ENCODE results near the gene EZH1.
"Not testable (repeated sequence)": the region's sequence is repeated elsewhere in the genome, so short reads cannot be mapped to it uniquely, and the experiment has no call there.

EZH1 gene

GRCh38 chr17:42772945-42773289 lies 28.1 kb upstream of the EZH1 start:
- no peak for DNase-seq (ENCODE audit: low read depth in 2 of 2)

- DNase-seq (ENCODE audit: low read depth in 2 of 2), result not testable (repeated sequence)
These were observed 25.1 kb upstream of the EZH1 start for GRCh38 chr17:42769964-42770363.

- DNase-seq (ENCODE audit: low read depth in 2 of 2), result not testable (repeated sequence)
These were observed 23.2 kb upstream of the EZH1 start for GRCh38 chr17:42768006-42768405.

- no peak for DNase-seq (ENCODE audit: low read depth in 2 of 2)
These were observed 22.7 kb upstream of the EZH1 start for GRCh38 chr17:42767512-42767911.

DNA sequence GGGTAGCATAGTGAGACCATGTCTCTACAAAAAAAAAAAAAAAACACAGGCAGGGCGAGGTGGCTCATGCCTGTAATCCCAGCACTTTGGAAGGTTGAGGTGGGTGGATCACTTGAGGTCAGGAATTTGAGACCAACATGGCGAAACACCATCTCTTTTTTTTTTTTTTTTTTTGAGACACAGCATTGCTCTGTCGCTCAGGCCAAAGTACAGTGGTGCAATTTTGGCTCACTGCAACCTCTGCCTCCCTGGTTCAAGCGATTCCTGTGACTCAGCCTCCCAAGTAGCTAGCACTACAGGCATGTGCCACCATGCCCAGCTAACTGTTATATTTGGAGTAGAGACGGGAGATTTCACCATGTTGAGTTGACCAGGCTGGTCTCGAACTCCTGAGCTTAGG lies 21.3 kb upstream of the EZH1 start:
- no peak for DNase-seq (ENCODE audit: low read depth in 2 of 2)

DNA sequence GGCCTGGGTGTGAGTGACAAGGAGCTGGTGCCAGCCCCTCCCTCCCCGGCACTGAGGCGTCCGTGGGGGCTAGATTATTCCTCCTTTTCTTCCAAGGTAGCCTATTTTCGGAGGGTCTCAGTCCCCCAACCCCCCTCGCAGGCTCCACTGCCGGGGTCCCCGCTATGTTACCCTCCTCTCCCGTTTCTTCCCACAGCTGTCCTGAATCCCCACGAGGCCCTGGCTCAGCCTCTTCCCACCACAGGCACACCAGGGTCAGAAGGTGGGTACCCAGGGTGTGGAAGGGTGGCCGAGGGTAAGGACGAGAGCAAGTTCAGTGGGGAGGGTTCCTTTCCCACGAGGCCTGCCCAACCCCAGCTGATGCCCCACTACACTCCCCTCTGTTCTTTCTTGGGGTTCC lies 16.8 kb upstream of the EZH1 start:
- DNase-seq (ENCODE audit: low read depth in 2 of 2), result no peak

GRCh38 chr17:42760652-42761581 lies 16.1 kb upstream of the EZH1 start, which contains the start of gene RAMP2:
TSS of gene RAMP2 (plus strand) at chr17:42761227. CDS start at chr17:42761262, 35 bp downstream.
- DNase-seq (ENCODE audit: low read depth in 2 of 2), result no peak

DNA sequence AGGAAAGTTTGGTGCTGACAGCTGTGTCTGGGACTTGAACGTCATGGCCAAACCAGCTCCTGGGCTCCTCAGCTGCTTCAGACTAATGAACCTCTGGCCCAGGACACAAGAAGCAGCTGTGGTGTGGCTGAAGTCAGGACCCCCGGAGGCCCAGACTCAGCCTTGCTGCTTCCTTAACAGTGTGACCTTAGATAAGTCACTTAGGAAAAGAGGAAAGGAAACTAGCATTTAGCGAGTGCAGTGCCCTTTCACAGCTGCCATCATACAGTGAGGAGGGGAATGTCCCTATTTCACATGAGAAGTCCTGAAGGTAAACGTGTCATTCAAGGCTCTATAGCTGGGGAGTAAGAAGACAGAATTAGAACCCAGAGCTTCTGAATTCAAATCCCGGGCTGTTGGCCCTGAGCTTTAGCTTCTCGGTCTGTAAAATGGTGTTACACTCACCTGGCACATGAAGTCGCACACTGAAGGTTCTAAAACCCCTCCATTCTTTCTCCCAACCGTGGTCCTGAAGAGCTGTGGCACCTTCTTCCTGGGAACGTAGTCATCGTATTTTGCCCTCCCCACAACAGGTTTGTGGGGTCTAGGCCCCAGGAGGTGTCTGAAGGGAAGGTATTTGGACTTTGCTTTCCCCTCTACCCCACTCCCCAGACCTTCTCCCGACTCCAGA lies 15.3 kb upstream of the EZH1 start:
- no peak for DNase-seq (ENCODE audit: low read depth in 2 of 2)

- no peak for DNase-seq (ENCODE audit: low read depth in 2 of 2)
These were observed 9.9 kb upstream of the EZH1 start for GRCh38 chr17:42754782-42755181.

DNA sequence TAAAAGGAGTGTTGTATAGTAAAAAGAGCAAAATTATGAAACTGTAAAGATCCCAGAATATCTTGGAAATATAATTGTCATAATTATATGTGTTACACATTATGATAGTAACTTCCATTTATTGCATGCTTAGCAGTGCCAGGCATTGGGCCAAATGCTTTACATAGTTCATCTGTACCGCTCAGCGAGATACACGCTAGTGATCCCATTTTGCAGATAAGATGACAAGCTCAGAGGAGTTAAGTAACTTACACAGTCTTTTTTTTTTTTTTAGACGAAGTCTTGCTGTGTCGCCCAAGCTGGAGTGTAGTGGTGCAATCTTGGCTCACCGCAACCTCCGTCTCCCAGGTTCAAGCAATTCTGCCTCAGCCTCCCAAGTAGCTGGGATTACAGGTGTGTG lies 6.8 kb upstream of the EZH1 start:
- no peak for DNase-seq (ENCODE audit: low read depth in 2 of 2)

GRCh38 chr17:42750739-42751344 lies 6.0 kb upstream of the EZH1 start:
- no peak for DNase-seq (ENCODE audit: low read depth in 2 of 2)

GRCh38 chr17:42748908-42749798 lies 4.3 kb upstream of the EZH1 start:
- no peak for DNase-seq (ENCODE audit: low read depth in 2 of 2)

DNA sequence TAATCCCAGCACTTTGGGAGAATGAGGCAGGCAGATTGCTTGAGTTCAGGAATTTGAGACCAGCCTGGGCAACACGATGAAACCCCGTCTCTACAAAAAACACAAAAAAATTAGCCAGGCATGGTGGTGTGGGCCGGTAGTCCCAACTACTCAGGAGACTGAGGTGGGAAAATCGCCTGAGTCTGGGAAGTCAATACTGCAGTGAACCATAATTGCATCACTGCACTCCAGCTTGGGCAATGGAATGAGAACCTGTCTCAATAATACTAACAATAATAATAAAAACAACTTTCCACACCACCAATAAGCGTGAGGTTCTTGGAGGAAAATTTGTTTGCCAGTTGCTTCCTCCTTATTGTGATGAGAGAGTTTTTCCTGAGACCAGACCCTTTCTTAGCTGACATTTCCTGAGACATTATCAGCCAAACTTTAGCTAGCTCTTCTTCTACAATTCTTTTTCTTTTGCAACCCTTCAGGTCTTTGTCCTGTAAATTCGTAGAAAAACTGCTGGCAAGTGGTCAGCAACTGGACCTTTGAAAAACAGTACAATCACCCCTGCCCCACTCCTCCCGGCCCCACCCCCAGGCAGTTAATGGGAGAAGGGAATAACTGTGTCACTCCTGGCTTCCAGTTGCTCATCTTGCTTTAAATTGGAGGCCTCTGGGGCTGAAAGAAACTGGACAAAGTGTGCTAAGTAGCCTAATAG lies 3.5 kb upstream of the EZH1 start:
- no peak for DNase-seq (ENCODE audit: low read depth in 2 of 2)

DNA sequence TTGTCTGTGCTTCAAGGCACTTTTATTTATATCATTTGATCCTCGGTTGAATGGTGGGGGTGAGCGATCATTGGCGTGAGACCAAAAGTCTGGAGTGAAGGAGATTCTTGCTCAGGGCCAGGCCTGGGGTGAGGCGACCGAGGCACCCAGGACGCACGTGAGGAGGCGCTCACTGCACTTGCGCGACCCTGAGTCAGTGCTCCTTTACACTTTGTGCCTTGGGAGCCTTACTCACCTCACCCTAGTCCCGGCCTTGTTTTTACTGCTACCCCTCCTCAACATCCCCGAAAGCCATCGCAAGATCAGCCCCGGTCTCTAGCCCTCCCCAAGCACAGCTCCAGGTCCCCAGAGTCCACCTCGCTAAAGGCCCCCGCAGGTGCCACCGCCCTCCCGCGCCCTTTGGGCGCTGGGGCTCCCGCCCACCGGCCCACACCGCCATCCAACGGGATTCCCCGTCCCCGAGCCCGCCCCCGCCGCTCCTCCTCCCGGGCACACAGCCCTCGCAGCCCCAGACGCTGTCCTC lies 496 bp downstream of the EZH1 start:
- peak; percentile 35 to 36 for DNase-seq (ENCODE audit: low read depth in 2 of 2)

DNA sequence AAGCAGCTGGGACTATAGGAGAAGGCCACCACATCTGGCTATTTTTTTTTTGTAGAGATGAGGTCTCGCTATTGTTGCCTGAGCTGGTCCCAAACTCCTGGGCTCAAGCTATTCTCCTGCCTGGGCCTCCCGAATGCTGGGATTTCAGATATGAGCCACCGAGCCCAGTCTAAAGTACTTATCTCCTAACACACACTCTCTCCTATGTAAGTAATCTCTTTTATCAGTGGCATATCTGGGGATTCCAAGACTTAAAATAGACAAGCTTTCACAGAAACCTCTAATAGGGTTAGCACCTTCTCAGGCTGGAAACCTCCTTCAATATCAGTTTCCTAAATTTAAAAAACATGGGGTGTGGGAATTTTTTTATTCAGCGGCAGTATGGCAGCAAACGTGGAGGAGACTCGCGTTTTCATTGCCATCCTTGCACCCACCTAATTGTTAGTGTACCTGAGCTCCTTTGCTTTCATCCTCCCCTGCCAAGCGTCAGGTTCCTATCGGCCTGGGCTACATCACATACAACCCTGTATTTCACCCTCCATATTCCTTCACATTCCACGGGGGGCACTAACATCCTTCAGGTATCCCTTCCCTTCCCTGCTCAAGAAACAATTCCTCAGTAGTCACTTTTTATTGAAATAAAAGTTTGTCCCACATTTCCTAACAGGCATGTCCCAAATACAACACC lies 1.1 kb downstream of the EZH1 start:
- no peak for DNase-seq (ENCODE audit: low read depth in 2 of 2)

DNA sequence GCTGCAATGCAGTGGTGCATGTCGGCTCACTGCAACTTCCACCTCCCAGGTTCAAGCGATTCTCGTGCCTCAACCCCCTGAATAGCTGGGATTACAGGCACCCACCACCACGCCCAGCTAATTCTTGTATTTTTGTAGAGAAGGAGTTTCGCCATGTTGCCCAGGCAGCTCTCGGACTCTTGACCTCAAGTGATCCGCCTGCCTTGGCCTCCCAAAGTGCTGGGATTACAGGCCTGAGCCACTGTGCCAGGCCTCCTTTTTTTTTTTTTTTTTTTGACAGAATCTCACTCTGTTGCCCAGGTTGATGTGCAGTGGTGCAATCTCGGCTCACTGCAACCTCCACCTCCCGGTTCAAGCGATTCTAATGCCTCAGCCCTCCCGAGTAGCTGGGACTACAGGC lies 1.9 kb downstream of the EZH1 start:
- not testable (repeated sequence) for DNase-seq (ENCODE audit: low read depth in 2 of 2)

GRCh38 chr17:42740699-42741098 lies 4.1 kb downstream of the EZH1 start:
- DNase-seq (ENCODE audit: low read depth in 2 of 2), result no peak

DNA sequence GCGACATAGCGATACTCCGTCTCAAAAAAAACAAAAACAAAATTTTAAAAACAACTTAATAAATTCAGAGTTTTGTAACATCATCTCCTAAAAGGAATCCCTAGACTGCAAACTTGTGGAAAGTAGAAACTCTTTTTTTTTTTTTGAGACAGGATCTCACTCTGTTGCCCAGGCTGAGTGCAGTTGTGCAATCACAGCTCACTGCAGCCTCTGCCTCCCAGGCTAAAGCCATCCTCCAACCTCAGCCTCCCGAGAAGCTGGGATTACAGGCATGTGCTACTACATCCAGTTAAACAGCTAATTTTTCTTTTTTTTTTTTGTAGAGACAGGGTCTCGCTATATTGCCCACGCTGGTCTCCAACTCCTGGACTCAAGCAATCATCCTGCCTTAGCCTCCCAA lies 19.7 kb downstream of the EZH1 start:
- DNase-seq (ENCODE audit: low read depth in 2 of 2), result no peak

DNA sequence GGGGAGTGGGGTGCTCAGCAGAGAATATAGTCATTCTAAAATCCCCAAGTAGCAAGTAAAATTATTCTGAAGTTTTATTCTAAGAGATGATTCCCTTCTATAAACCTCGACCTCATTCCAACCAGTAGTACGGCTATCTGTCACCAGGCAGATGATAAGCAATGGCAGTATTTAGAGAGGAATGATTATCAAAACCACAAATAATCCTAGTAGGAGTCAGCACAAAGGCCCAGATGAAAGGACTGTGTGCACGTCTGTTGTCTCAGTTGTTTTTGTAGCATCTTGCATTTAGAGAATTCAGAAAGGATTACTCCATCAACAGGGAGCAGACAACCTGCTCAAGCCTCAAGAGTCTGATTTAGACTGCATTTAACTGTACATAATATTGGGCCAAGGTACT lies 21.2 kb downstream of the EZH1 start:
- DNase-seq (ENCODE audit: low read depth in 2 of 2), result no peak

DNA sequence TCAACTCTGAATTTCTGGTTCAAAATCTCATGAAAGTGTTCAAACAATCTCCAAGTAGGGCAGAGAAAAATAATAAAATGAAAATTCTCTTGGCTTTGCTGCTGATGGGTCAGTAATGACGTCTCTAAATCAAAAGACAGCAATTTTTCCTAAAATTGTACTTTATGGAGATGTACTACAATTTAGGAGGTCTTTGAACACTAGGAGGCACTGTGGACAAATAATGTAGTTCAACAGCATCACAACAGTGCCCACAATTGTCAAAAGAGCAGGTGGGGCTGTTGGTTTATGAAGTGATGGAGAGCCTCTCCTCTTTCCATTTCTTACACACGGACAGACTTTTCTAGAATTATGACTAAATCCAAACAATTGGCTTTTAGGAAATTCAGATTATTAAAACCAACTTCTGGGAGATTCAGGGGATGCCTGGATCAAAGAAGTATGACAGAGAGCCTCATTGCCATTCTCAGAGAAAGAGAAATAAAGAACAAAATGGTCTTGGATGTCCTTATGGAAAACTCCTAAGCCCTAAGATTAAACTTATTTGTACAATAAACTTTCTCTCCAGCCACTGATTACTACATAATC lies 23.8 kb downstream of the EZH1 start:
- DNase-seq (ENCODE audit: low read depth in 2 of 2), result no peak
